OCI-M2 (cell line): ENCODE data around the gene KCNAB1.
"Not testable (repeated sequence)": the region's sequence is repeated elsewhere in the genome, so short reads cannot be mapped to it uniquely, and the experiment has no call there.

ENCODE experiments used
- DNase-seq: peaks from one replicate; lab custom pipeline; 2025; ENCODE audit not compliant: unreplicated experiment; lab: John Stamatoyannopoulos, UW

KCNAB1 gene

DNA sequence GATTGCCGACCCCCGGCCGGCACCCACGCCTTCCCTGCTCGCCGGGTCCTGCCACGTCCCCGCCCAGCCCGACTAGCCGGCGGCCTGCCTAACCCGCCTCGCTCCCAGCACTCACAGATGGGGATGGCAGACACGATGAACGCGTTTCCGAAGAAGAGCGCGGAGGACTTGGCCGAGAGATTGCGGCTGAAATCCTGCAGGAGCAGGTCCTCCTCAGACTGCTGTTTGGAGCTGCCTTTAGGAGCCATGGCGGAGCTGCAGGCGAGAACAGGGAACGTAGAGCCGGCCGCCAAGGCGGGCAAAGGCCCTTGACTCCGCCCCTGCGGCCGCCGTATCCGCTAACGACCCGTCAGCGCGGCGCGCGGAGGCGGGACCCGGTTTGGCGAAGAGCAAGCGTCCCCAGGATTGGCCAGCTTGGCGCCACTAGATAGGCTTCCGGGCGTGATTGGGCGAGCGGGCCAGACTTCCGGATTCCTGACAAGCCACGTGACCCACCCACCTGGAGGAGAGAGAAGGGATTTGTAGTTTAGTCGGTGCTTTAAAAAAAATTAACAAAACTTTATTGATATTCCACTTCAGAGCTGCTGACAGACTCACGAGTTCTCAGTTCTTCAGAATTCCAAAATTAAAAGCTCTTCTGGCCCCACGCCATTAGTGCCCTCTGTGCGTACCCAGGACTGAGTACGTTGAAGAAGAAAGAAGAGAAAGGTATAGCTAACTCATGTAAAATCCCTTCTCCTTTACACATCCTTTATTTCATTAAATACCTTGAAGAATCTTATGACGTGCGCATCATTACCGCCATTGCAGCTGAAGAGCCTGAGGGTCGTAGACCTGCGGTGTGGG, 434.7 kb downstream of the KCNAB1 start, which contains the start of gene SSR3:
Gene SSR3 (minus strand): TSS at position 276 of the 846 bp plus-strand sequence. CDS start 28 bp downstream, at position 248.
- peak; percentile 54 for DNase-seq

- DNase-seq, result no peak
Observed at GRCh38 chr3:156558389-156558788, 438.0 kb downstream of the KCNAB1 start.

DNA sequence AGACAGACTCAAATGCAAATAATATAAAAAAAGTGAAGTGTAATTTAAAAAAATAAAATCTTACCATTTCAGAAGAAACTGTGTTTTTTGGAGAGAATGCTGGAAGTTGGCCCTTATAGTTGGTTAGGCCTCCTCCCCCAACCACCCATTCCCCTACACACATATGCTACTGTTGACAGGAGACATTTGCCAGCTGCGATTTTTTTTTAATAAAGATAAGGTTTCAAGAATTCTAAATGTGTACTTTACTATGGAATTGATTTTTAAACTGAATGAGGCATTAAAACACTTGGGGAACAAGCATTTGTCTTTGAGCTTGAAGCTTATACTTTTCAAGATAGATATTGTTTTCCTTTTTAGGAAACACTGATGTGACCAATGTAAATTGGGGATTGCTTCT, 438.9 kb downstream of the KCNAB1 start:
- DNase-seq, result no peak

- DNase-seq, result no peak
Observed at GRCh38 chr3:156561533-156561932, 441.2 kb downstream of the KCNAB1 start.

- not testable (repeated sequence) for DNase-seq
Observed at GRCh38 chr3:156562486-156562885, 442.1 kb downstream of the KCNAB1 start.

GRCh38 chr3:156563900-156564682, 443.7 kb downstream of the KCNAB1 start:
- no peak for DNase-seq

GRCh38 chr3:156569016-156569415, 448.6 kb downstream of the KCNAB1 start:
- not testable (repeated sequence) for DNase-seq

- not testable (repeated sequence) for DNase-seq
Observed at GRCh38 chr3:156569881-156570280, 449.5 kb downstream of the KCNAB1 start.

DNA sequence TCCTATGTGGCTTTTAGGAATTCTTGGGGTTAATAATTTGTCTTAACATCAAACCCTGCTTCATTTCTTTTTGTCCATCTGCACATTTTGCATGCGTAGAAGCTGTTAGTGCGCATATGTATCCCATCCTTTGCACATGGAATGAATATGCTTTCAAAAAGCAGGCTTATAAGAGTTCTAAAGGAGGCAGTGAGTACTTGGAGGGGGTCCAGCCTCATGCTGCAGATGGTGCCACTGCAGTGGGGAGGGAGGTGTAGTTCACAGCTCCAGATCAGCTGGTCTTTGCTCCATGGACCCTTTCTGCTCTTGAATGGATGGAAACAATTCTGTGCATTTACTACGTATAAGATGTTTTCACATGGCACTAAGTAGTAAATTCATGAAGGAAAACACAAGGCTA, 455.3 kb downstream of the KCNAB1 start:
- no peak for DNase-seq

DNA sequence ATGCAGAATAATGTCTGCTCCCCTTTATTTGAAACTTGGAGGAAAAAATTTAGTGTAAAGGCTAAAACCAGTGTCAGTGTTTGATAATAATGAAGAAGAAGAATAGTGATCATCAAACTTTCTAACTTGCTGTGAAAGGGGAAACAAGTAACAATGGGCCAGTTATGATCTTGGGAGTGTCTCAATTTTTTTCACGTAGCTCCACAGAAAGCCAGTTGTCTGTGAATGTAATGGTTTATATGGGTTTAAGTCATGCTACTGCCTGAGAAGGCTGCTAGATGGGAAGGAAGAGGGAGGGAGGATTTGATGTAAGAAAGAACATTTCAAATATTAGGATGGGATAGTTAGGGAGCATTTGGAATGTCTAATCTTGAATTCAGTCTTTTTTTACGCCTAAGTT, 455.7 kb downstream of the KCNAB1 start:
- DNase-seq, result no peak

DNA sequence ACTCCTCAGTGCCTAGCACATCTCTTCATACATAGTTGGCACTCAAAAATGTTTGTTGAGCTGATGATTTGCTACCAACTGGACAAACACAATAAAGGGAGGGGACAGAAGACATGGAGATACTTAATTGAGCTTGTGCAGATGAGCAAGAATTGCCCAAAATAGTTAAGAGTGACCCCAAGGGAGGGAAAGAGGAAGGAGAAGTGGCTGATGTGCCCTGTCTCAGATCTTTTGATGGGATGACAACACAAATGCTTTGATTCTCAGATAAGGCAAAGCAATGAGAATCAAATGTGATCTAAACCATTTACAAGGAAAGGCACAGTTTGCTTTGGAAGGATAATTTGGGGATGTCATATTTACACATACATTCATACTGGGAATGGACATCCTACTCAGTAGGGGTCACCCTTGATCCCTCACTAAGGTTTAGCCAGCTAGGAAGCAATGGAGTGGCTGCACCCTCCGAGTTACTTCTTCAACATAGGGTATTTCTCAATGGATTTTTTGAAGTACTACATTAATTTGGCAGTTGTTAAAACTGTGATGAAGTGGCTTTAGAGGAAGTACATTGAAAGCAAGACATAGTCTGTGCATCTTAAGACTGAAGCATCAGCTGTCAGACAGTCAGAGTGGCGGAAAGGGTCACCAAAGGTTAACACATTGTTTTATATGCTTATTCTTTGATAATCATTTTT, 456.4 kb downstream of the KCNAB1 start:
- DNase-seq, result no peak

DNA sequence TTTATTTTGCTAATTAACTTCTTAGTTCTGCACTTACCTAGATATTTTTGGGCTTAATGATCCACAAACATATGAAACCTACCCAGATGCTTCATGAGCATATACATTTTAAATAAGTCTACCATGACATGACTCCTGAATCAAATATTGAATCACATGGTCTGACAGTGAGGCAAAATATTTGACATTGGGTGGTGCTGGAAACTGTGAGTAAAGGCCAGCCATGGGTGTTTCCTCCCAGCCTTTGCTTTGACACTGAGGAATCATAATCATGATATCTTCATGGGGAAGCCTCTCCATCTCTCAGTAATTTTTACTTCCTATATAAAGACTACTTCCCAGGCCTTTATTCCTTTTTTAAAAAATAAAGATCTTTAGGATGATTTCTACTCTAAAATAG, 457.4 kb downstream of the KCNAB1 start:
- no peak for DNase-seq

DNA sequence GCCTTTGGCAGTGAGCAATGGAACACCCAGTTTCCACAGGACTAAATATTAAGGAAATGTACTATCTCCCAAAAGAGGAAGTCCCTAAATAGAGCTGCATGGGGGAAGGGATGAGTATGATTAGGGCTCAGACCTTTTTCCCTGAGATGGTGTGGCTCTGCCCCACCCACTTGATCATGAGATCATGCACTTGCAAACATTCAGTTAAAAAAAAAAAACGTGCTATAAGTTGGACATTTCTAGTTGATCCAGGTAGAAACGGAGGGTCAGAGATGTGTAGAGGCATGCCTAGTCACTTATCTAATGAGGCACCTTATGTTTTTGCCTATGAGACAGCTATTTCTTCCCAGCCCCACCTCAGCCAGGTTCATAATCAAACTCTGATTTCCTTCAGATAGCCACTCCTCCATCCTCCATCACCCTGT, 459.1 kb downstream of the KCNAB1 start:
- DNase-seq, result no peak

DNA sequence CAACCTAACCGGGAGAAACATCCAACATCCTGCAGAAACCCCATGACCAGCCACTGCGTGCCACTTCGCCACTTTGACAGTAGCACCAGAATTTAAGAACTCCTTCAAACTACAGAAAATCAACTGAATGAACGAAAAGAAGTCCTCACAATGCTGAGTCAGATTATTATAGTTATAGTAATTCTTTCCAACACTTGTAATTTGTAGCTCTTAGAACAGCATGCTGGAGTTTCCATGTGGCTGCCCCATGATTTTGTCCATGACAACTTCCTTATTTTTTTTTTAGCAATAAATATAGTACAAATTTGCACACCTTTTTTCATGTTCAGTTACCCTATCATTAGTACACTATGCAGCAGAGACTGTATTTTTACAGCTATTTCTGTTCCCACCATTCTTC, 460.7 kb downstream of the KCNAB1 start:
- no peak for DNase-seq

GRCh38 chr3:156581954-156582353, 461.6 kb downstream of the KCNAB1 start:
- no peak for DNase-seq

- DNase-seq, result no peak
Observed at GRCh38 chr3:156582532-156583183, 462.3 kb downstream of the KCNAB1 start.

DNA sequence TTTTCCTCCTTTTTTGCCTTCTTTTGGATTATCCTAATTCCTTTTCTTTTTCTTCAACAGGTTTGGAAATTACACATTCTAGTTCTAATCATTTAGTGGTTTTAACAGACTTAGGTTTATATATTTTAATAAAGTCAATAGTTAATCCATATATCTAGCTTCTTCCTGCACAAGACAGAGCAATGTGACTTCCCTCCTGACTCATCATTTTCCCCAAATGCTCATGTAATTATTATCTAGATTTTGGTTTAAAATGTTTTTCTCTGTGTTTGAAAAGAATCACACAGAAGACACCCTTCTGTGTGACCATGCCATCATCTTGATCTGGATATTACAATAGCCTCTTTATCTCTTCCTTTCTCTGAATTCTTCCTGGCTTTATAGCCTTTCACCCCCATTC, 463.1 kb downstream of the KCNAB1 start:
- no peak for DNase-seq

- no peak for DNase-seq
Observed at GRCh38 chr3:156586905-156587759, 466.8 kb downstream of the KCNAB1 start.

- DNase-seq, result no peak
Observed at GRCh38 chr3:156587760-156588069, 467.3 kb downstream of the KCNAB1 start.
